HepG2 (cell line): ENCODE measurements around the gene AMIGO3. TPM values are rescaled to one million over a fixed set of nuclear protein-coding genes. Genes with fewer than 3 reads are reported as not detected.

Source experiments
- HCFC1 ChIP-seq: fragments of 150-350 bp; IDR thresholded peaks from 2 replicates; pipeline ENCODE4 v1.6.1; 2014; ENCODE audit warnings: low read depth, low read length
- HNF4G ChIP-seq, 2 experiments: sonication (generic) in 1 of 2; formaldehyde crosslinking in 1 of 2; IDR thresholded peaks; 2 replicates each; pipeline versions ENCODE4 v1.4.0 to v1.6.1; 2011 to 2020; ENCODE audit warnings: borderline replicate concordance in 2 of 2, low read depth in 2 of 2, mild to moderate bottlenecking in 2 of 2, low read length in 1 of 2, missing genetic modification reagents in 1 of 2, moderate library complexity in 1 of 2
- IRF2 ChIP-seq: IDR thresholded peaks from 2 replicates; pipeline ENCODE4 v1.6.1; 2018; ENCODE audit warnings: missing genetic modification reagents, missing compliant biosample characterization
- MIXL1 ChIP-seq: IDR thresholded peaks from 2 replicates; pipeline ENCODE4 v1.6.1; 2016
- NR2F6 ChIP-seq, 2 experiments: IDR thresholded peaks; 2 replicates each; pipeline ENCODE4 v1.6.1; 2016; ENCODE audit warnings: antibody characterized with exemption in 1 of 2, mild to moderate bottlenecking in 1 of 2
- REL ChIP-seq: sonication (generic); formaldehyde crosslinking; conservative IDR thresholded peaks from 2 replicates; pipeline ENCODE4 v1.8.0; 2022; ENCODE audit warnings: mild to moderate bottlenecking, missing genetic modification reagents, moderate library complexity
- RNF2 ChIP-seq: fragments of 450-650 bp; conservative IDR thresholded peaks from 2 replicates; pipeline ENCODE4 v1.6.1; 2016; ENCODE audit warnings: low read depth
- SALL1 ChIP-seq: sonication (generic); formaldehyde crosslinking; IDR thresholded peaks from 2 replicates; pipeline ENCODE4 v1.8.0; 2022; ENCODE audit warnings: mild to moderate bottlenecking, missing genetic modification reagents
- SRF ChIP-seq: IDR thresholded peaks from 2 replicates; pipeline ENCODE4 v1.6.1; 2011; ENCODE audit warnings: mild to moderate bottlenecking, low read depth, low read length, moderate library complexity
- TEAD2 ChIP-seq: sonication (generic); formaldehyde crosslinking; IDR thresholded peaks from 2 replicates; pipeline ENCODE4 v1.9.0; 2021; ENCODE audit warnings: missing genetic modification reagents
- ZBTB42 ChIP-seq: sonication (generic); formaldehyde crosslinking; IDR thresholded peaks from 2 replicates; pipeline ENCODE4 v1.5.0; 2020; ENCODE audit warnings: mild to moderate bottlenecking, missing genetic modification reagents
- ZC3H13 ChIP-seq: sonication (generic); formaldehyde crosslinking; IDR thresholded peaks from 2 replicates; pipeline ENCODE4 v1.8.1; 2023; ENCODE audit warnings: mild to moderate bottlenecking, missing genetic modification reagents, moderate library complexity
- ZFP36L2 ChIP-seq: sonication (generic); formaldehyde crosslinking; IDR thresholded peaks from 2 replicates; pipeline ENCODE4 v1.4.0; 2020; ENCODE audit warnings: missing genetic modification reagents
- ZNF569 ChIP-seq: sonication (generic); formaldehyde crosslinking; IDR thresholded peaks from 2 replicates; pipeline ENCODE4 v1.5.0; 2020; ENCODE audit warnings: mild to moderate bottlenecking, missing genetic modification reagents, moderate library complexity, borderline replicate concordance
- ZNF597 ChIP-seq: sonication (generic); formaldehyde crosslinking; IDR thresholded peaks from 2 replicates; pipeline ENCODE4 v1.5.0; 2020; ENCODE audit warnings: missing genetic modification reagents
- ZNF672 ChIP-seq: sonication (generic); formaldehyde crosslinking; IDR thresholded peaks from 2 replicates; pipeline ENCODE4 v1.8.1; 2022; ENCODE audit warnings: missing genetic modification reagents
- ZNF792 ChIP-seq: IDR thresholded peaks from 2 replicates; pipeline ENCODE4 v1.6.1; 2016
- ZNF83 ChIP-seq: sonication (generic); formaldehyde crosslinking; IDR thresholded peaks from 2 replicates; pipeline ENCODE4 v1.4.0; 2020; ENCODE audit warnings: missing genetic modification reagents, mild to moderate bottlenecking, borderline replicate concordance
- polyA plus RNA-seq, 8 experiments: library from polyadenylated mRNA; depleted of rRNA in 3 of 8; stranded (reverse) in 7 of 8; unstranded in 1 of 8; fragments of >200 nt; fragmentation: Illumina TruSeq in 4 of 8; extraction: Trizol in 4 of 8; gene quantifications; 2 replicates each; pipeline versions ENCODE4 v1.2.1 to v1.2.3, GENCODE V29; 2011 to 2016; ENCODE audit warnings: low read depth in 4 of 8, missing spikeins in 1 of 8, mixed read lengths in 1 of 8; ENCODE audit not compliant: insufficient read depth in 1 of 8
- total RNA-seq, 5 experiments: library from RNA; depleted of rRNA; stranded (reverse); fragments of >200 nt; fragmentation: Illumina TruSeq; extraction: Trizol; gene quantifications; 2 replicates each; pipeline ENCODE4 v1.2.3, GENCODE V29; 2016; ENCODE audit warnings: low read depth in 1 of 5
- TF ChIP-seq, protein P1 (sequence below): sonication (generic); formaldehyde crosslinking; IDR thresholded peaks from 2 replicates; pipeline ENCODE4 v1.4.0; 2020; ENCODE audit warnings: low read depth, mild to moderate bottlenecking, missing genetic modification reagents
- TF ChIP-seq, protein P2 (sequence below): sonication (generic); formaldehyde crosslinking; IDR thresholded peaks from 2 replicates; pipeline ENCODE4 v1.9.0; 2021; ENCODE audit warnings: missing genetic modification reagents, borderline replicate concordance
- TF ChIP-seq, protein P3 (sequence below): IDR thresholded peaks from 2 replicates; pipeline ENCODE4 v1.6.1; 2016; ENCODE audit warnings: missing genetic modification reagents, missing compliant biosample characterization
- TF ChIP-seq, protein P4 (sequence below): sonication (generic); formaldehyde crosslinking; IDR thresholded peaks from 2 replicates; pipeline ENCODE4 v1.8.0; 2022; ENCODE audit warnings: missing genetic modification reagents, mild to moderate bottlenecking, borderline replicate concordance

Gene AMIGO3
- total and polyA plus RNA-seq, 2 of the 13 experiments (the other 11 are each of a cell fraction or from before 2014, with no cell fraction given) = 0.35 TPM; not detected in 1

DNA sequence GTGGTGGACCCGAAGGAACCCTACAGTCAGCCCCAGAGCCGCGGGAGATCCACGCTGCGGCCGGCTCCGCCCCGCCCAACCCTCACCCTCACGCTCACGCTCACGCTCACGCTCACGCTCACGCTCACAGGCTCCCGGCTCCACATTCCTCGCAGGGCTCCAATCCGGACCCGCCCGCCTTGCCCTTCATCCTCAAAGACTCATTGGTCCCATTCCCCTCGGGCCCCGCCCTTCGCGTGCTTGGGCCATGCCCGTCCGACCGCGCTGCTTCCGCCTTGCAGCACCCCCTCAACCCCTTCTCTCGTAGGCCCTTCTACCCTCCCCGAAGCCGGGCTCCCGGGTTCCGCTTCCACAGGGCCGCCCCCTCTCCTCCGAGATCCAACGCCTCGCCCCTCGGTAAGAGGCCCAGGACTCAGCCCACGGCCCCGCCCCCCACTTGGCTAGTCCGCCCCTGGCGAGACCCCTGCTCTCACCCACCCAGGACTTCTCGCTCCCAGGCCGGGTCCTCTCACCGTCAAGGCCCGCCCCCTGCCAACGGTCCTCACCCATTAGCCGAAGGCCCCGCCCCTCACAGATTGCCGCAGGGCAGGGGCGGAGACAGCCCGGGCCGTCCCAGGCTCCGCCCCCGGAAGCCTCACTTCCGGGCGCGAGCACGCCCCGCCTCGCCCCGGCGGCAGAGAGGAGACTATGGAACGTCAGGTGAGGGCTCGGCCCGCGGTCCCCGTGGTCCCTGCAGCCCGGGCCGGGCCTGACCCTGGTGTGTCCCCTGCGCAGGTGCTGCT is 45.6 kb downstream of the AMIGO3 start, which contains the start of gene APEH (continued):
- peak; percentile 77 for TF ChIP-seq ZC3H13 (CRISPR knock-in tag)
- peak; percentile 90; the same call in 1 of the 2 replicates for TF ChIP-seq REL
- TF ChIP-seq RNF2 = peak; percentile 74; the same call in 1 of the 2 replicates
- TF ChIP-seq ZFP36L2 = no peak
- no peak for TF ChIP-seq HCFC1
- TF ChIP-seq NR2F6 (IDR thresholded peaks at IDR 0.05) = no peak
- TF ChIP-seq NR2F6 (CRISPR knock-in tag; IDR thresholded peaks at IDR 0.05) = no peak; the same call in 1 of the 2 replicates
- TF ChIP-seq, protein P1, sequence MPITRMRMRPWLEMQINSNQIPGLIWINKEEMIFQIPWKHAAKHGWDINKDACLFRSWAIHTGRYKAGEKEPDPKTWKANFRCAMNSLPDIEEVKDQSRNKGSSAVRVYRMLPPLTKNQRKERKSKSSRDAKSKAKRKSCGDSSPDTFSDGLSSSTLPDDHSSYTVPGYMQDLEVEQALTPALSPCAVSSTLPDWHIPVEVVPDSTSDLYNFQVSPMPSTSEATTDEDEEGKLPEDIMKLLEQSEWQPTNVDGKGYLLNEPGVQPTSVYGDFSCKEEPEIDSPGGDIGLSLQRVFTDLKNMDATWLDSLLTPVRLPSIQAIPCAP = no peak
- TF ChIP-seq ZBTB42 = no peak
- TF ChIP-seq, protein P2, sequence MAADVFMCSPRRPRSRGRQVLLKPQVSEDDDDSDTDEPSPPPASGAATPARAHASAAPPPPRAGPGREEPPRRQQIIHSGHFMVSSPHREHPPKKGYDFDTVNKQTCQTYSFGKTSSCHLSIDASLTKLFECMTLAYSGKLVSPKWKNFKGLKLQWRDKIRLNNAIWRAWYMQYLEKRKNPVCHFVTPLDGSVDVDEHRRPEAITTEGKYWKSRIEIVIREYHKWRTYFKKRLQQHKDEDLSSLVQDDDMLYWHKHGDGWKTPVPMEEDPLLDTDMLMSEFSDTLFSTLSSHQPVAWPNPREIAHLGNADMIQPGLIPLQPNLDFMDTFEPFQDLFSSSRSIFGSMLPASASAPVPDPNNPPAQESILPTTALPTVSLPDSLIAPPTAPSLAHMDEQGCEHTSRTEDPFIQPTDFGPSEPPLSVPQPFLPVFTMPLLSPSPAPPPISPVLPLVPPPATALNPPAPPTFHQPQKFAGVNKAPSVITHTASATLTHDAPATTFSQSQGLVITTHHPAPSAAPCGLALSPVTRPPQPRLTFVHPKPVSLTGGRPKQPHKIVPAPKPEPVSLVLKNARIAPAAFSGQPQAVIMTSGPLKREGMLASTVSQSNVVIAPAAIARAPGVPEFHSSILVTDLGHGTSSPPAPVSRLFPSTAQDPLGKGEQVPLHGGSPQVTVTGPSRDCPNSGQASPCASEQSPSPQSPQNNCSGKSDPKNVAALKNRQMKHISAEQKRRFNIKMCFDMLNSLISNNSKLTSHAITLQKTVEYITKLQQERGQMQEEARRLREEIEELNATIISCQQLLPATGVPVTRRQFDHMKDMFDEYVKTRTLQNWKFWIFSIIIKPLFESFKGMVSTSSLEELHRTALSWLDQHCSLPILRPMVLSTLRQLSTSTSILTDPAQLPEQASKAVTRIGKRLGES (CRISPR knock-in tag) = peak; percentile 37; the same call in 1 of the 2 replicates
- TF ChIP-seq, protein P3, sequence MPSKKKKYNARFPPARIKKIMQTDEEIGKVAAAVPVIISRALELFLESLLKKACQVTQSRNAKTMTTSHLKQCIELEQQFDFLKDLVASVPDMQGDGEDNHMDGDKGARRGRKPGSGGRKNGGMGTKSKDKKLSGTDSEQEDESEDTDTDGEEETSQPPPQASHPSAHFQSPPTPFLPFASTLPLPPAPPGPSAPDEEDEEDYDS (CRISPR knock-in tag) = peak; percentile 38; the same call in 1 of the 2 replicates
- TF ChIP-seq IRF2 = 0 out of 2 replicates have a peak, but pooled peaks have one; percentile 6
- no peak for TF ChIP-seq ZNF597
- TF ChIP-seq MIXL1 (CRISPR knock-in tag) = no peak; the same call in 1 of the 2 replicates
- TF ChIP-seq SALL1 (CRISPR knock-in tag) = peak; percentile 38; the same call in 1 of the 2 replicates
- no peak for TF ChIP-seq SRF
- no peak for TF ChIP-seq ZNF792 (CRISPR knock-in tag)
- TF ChIP-seq HNF4G (IDR thresholded peaks at IDR 0.05; ENCODE audit: borderline replicate concordance, low read depth, low read length) = no peak
- TF ChIP-seq HNF4G (CRISPR knock-in tag; IDR thresholded peaks at IDR 0.05; ENCODE audit: borderline replicate concordance, low read depth) = no peak
- peak; percentile 38; the same call in 1 of the 2 replicates for TF ChIP-seq ZNF569 (CRISPR knock-in tag)
- TF ChIP-seq ZNF83 = no peak; the same call in 1 of the 2 replicates
- no peak for TF ChIP-seq ZNF672 (CRISPR knock-in tag)
- TF ChIP-seq, protein P4, sequence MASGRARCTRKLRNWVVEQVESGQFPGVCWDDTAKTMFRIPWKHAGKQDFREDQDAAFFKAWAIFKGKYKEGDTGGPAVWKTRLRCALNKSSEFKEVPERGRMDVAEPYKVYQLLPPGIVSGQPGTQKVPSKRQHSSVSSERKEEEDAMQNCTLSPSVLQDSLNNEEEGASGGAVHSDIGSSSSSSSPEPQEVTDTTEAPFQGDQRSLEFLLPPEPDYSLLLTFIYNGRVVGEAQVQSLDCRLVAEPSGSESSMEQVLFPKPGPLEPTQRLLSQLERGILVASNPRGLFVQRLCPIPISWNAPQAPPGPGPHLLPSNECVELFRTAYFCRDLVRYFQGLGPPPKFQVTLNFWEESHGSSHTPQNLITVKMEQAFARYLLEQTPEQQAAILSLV = no peak; the same call in 1 of the 2 replicates
- TF ChIP-seq TEAD2 = no peak; the same call in 1 of the 2 replicates
